IMR-90 (cell line): ENCODE data around the gene PARG.
"Not testable (repeated sequence)": the region's sequence is repeated elsewhere in the genome, so short reads cannot be mapped to it uniquely, and the experiment has no call there.

Experiments
- BHLHE40 ChIP-seq: fragments of 150-350 bp; IDR thresholded peaks from 2 replicates; pipeline ENCODE4 v1.6.1; 2016; ENCODE audit warnings: mild to moderate bottlenecking, low read depth, low read length
- CEBPB ChIP-seq: IDR thresholded peaks from 2 replicates; pipeline ENCODE4 v1.6.1; 2012; ENCODE audit warnings: low read depth, low read length, improper control_type of control experiment
- CHD1 ChIP-seq: IDR thresholded peaks from 2 replicates; pipeline ENCODE4 v1.6.1; 2012; ENCODE audit warnings: low read depth, low read length, improper control_type of control experiment
- MXI1 ChIP-seq: IDR thresholded peaks from 2 replicates; pipeline ENCODE4 v1.6.1; 2012; ENCODE audit warnings: low read depth, mild to moderate bottlenecking, low read length, moderate library complexity, borderline replicate concordance
- POLR2A ChIP-seq: IDR thresholded peaks from 2 replicates; pipeline ENCODE4 v1.6.1; 2012; ENCODE audit warnings: mild to moderate bottlenecking, low read depth, low read length
- RAD21 ChIP-seq: IDR thresholded peaks from 2 replicates; pipeline ENCODE4 v1.6.1; 2012; ENCODE audit warnings: low read length, improper control_type of control experiment
- RFX5 ChIP-seq: IDR thresholded peaks from 2 replicates; pipeline ENCODE4 v1.8.0; 2012; ENCODE audit warnings: low read depth, mild to moderate bottlenecking, low read length, moderate library complexity
- SMC3 ChIP-seq: fragments of 150-350 bp; IDR thresholded peaks from 2 replicates; pipeline ENCODE4 v1.6.1; 2016; ENCODE audit warnings: low read depth, mild to moderate bottlenecking, antibody characterized with exemption, low read length, moderate library complexity
- TF ChIP-seq, protein P1 (sequence below): conservative IDR thresholded peaks from 2 replicates; pipeline ENCODE4 v1.5.1; 2012; ENCODE audit warnings: mild to moderate bottlenecking, low read depth, low read length, improper control_type of control experiment

DNA sequence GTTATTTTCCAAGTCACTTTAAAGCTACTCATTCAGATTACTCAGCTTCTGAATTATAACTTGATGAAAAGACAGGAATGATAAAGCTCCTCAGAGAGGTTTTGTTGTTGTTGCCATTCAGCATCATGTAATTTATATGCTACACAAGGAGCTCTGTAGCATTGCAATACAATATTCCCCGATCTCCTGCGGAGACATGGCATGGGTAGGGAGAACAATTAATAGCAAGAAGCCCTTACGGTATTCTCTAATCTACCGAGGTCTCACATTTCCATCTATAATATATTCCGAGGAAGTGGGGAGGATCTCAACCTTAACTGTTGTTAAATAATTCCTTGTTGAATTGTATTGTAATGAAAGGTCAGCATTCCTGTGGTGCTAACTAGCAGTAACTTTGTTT lies 81.9 kb downstream of the PARG start:
- TF ChIP-seq, protein P1, sequence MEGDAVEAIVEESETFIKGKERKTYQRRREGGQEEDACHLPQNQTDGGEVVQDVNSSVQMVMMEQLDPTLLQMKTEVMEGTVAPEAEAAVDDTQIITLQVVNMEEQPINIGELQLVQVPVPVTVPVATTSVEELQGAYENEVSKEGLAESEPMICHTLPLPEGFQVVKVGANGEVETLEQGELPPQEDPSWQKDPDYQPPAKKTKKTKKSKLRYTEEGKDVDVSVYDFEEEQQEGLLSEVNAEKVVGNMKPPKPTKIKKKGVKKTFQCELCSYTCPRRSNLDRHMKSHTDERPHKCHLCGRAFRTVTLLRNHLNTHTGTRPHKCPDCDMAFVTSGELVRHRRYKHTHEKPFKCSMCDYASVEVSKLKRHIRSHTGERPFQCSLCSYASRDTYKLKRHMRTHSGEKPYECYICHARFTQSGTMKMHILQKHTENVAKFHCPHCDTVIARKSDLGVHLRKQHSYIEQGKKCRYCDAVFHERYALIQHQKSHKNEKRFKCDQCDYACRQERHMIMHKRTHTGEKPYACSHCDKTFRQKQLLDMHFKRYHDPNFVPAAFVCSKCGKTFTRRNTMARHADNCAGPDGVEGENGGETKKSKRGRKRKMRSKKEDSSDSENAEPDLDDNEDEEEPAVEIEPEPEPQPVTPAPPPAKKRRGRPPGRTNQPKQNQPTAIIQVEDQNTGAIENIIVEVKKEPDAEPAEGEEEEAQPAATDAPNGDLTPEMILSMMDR = not testable (repeated sequence)
- not testable (repeated sequence) for TF ChIP-seq MXI1, POLR2A, SMC3, CHD1, BHLHE40, RAD21, CEBPB, RFX5
